Measurements from ENCODE around the gene ACADL. TPM values are rescaled to one million over a fixed set of nuclear protein-coding genes. Genes with fewer than 3 reads are reported as not detected.

The ACADL gene
- total and polyA plus RNA-seq, 2 of the 8 experiments (the other 6 are each of a cell fraction or from before 2014, with no cell fraction given): 0.11 to 0.34 TPM

GRCh38 chr2:210226223-210226622 is 976 bp upstream of the ACADL start:
- H4K8ac ChIP-seq (ENCODE audit: extremely low read depth, insufficient read depth, low read length): no peak overlapping the region
- H4K91ac ChIP-seq (replicated peaks; ENCODE audit: insufficient read length, low read length): no peak overlapping the region
- no peak overlapping the region for H4K5ac ChIP-seq (ENCODE audit: insufficient read length, low read depth, low read length)
- no peak overlapping the region for H3K14ac ChIP-seq (ENCODE audit: insufficient read length)
- ChIA-PET CTCF (ENCODE audit: partially characterized antibody) (no interaction called here), POLR2A (ENCODE audit: partially characterized antibody) (no interaction called here)
- H3K23ac ChIP-seq (ENCODE audit: insufficient read length): no peak overlapping the region
- no peak overlapping the region for H2BK5ac ChIP-seq (ENCODE audit: low read depth, low read length)
- DNase-seq (ENCODE audit: low read depth in 1 of 2, low spot score in 2 of 2) (no peak), FAIRE-seq (no peak)
- no peaks in the 10 kb centered on the region for H4K20me1 ChIP-seq (replicated peaks in 1 of 2; ENCODE audit: control insufficient read depth in 1 of 2, insufficient read depth in 2 of 2, low read length in 2 of 2)
- no peak overlapping the region for H2BK120ac ChIP-seq (replicated peaks; ENCODE audit: low read depth, low read length)
- H3K27ac ChIP-seq (ENCODE audit: low read depth, low read length): no peak overlapping the region
- H3K4me1 ChIP-seq (replicated peaks in 1 of 4; ENCODE audit: control insufficient read depth in 3 of 4, insufficient read depth in 4 of 4, low read length in 3 of 4): peaks cover 0 to 3% (median 0%) of the 10 kb centered on the region in 4 experiments; a peak in 2 of 7 replicates
- H2AK5ac ChIP-seq (ENCODE audit: low read depth, low read length): no peak overlapping the region
- H2AFZ ChIP-seq (ENCODE audit: low read length): no peak overlapping the region
- no peaks in the 10 kb centered on the region for H3K9me3 ChIP-seq (ENCODE audit: insufficient read depth in 2 of 2, low read depth in 1 of 2, low read length in 1 of 2)
- no peak overlapping the region for H3K56ac ChIP-seq (replicated peaks; ENCODE audit: insufficient read length, low read depth, low read length)
- no peaks in the 10 kb centered on the region for H3K79me2 ChIP-seq (ENCODE audit: control insufficient read depth in 1 of 2, insufficient read depth in 2 of 2, low read length in 2 of 2)
- H3K79me1 ChIP-seq (ENCODE audit: low read depth, low read length): no peaks in the 10 kb centered on the region
- H2BK20ac ChIP-seq (ENCODE audit: low read length): no peak overlapping the region
- no peak overlapping the region for H3K4me3 ChIP-seq (ENCODE audit: extremely low read depth in 1 of 4, insufficient read depth in 2 of 4, low read depth in 3 of 4, low read length in 4 of 4)
- no peak overlapping the region for H3K18ac ChIP-seq (ENCODE audit: extremely low read depth, low read length)
- H2BK15ac ChIP-seq (ENCODE audit: low read length): no peak overlapping the region
- H3K4ac ChIP-seq (replicated peaks; ENCODE audit: insufficient read length, low read depth, low read length): no peak overlapping the region
- H3K4me2 ChIP-seq (ENCODE audit: insufficient read depth in 1 of 2, low read depth in 2 of 2, low read length in 2 of 2): no peak overlapping the region; a peak in 1 of 4 replicates
- 87% methylated on average over 2 of the region's 2 CpGs; no CpG with 5 or more reads in 1 of the 2 experiments for WGBS, 2 experiments (ENCODE audit: extremely low coverage in 1 of 2, insufficient coverage in 1 of 2, insufficient read length in 1 of 2, insufficient replicate concordance in 2 of 2, low coverage in 1 of 2, low lambda C conversion rate in 2 of 2, missing lambda C conversion rate in 1 of 2)
- peaks cover 0 to 27% (median 17%) of the 10 kb centered on the region in 4 experiments; a peak in 6 of 7 replicates for H3K27me3 ChIP-seq (replicated peaks in 1 of 4; ENCODE audit: control insufficient read depth in 3 of 4, extremely low read depth in 1 of 4, insufficient read depth in 3 of 4, low read length in 3 of 4)
- H3K36me3 ChIP-seq (ENCODE audit: control insufficient read depth in 2 of 4, insufficient read depth in 4 of 4, low read length in 3 of 4): no peaks in the 10 kb centered on the region
- no peak overlapping the region for H2BK12ac ChIP-seq (ENCODE audit: low read depth, low read length)
- no peak overlapping the region for H3K9ac ChIP-seq (replicated peaks in 1 of 4; ENCODE audit: extremely low read depth in 1 of 4, low read depth in 3 of 4, low read length in 3 of 4)
- peaks cover 9% of the 10 kb centered on the region for H3K23me2 ChIP-seq (ENCODE audit: low read depth, low read length)
- no peak for TF ChIP-seq FOSL1 (IDR thresholded peaks at IDR 0.05; ENCODE audit: insufficient read depth, low read depth, low read length)
- no peak for TF ChIP-seq ASH2L (IDR thresholded peaks at IDR 0.05; ENCODE audit: low read length)
- TF ChIP-seq EZH2 (IDR thresholded peaks at IDR 0.05; ENCODE audit: low read depth, low read length, severe bottlenecking): no peak
- TF ChIP-seq KDM5A (IDR thresholded peaks at IDR 0.05; ENCODE audit: low read length): no peak
- TF ChIP-seq CEBPB (IDR thresholded peaks at IDR 0.05; ENCODE audit: low read depth, low read length): no peak
- no peak for TF ChIP-seq SAP30 (IDR thresholded peaks at IDR 0.05; ENCODE audit: insufficient read depth, insufficient replicate concordance, low read length)
- TF ChIP-seq CBX5 (IDR thresholded peaks at IDR 0.05; ENCODE audit: low read depth, low read length): no peak
- no peak for TF ChIP-seq ATF3 (IDR thresholded peaks at IDR 0.05; ENCODE audit: insufficient read depth, low read depth, low read length)
- TF ChIP-seq JUND (IDR thresholded peaks at IDR 0.05; ENCODE audit: low read length): no peak
- TF ChIP-seq KDM1A (IDR thresholded peaks at IDR 0.05; ENCODE audit: borderline replicate concordance, low read length): no peak
- TF ChIP-seq CBX8 (IDR thresholded peaks at IDR 0.05; ENCODE audit: borderline replicate concordance, low read depth, low read length): no peak
- TF ChIP-seq ATF2 (IDR thresholded peaks at IDR 0.05; ENCODE audit: low read length): no peak

Measured in H1 (cell line).